Fibroblast of villous mesenchyme (primary cell): Measurements from ENCODE around the gene IFNAR1. TPM values are rescaled to one million over a fixed set of nuclear protein-coding genes. Genes with fewer than 3 reads are reported as not detected.
"Not testable (repeated sequence)": the region's sequence is repeated elsewhere in the genome, so short reads cannot be mapped to it uniquely, and the experiment has no call there.

Source experiments
- DNase-seq: peaks from one replicate; pipeline ENCODE4 v3.0.0-alpha.2; 2010; ENCODE audit warnings: low read depth
- H3K4me3 ChIP-seq: 2 replicates; pipeline ENCODE4 v1.5.1; 2011; ENCODE audit warnings: low read depth, mild to moderate bottlenecking, low read length
- CTCF ChIP-seq: IDR thresholded peaks from 2 replicates; pipeline ENCODE4 v1.5.1; 2012; ENCODE audit warnings: low read depth, mild to moderate bottlenecking, low read length; ENCODE audit not compliant: insufficient read depth
- total RNA-seq: library from RNA; depleted of rRNA; stranded (reverse); fragments of >200 nt; gene quantifications from 2 replicates; pipeline ENCODE4 v1.2.3, GENCODE V29; 2012

Gene IFNAR1
- total RNA-seq, 1 donor: 19.0 TPM

GRCh38 chr21:33355996-33356395 lies 31.2 kb downstream of the IFNAR1 start:
- DNase-seq: no peak
- no peak for TF ChIP-seq CTCF
- H3K4me3 ChIP-seq: no peak overlapping the region

- DNase-seq: no peak
- no peak overlapping the region for H3K4me3 ChIP-seq
- TF ChIP-seq CTCF: no peak
Measured at GRCh38 chr21:33357177-33357576, 32.4 kb downstream of the IFNAR1 start.

- no peak overlapping the region for H3K4me3 ChIP-seq
- no peak for TF ChIP-seq CTCF
- DNase-seq: no peak
Measured at GRCh38 chr21:33359446-33359845, 34.7 kb downstream of the IFNAR1 start.

- peak; percentile 53 for DNase-seq
- H3K4me3 ChIP-seq: no peak overlapping the region
- TF ChIP-seq CTCF: no peak
Measured at GRCh38 chr21:33360281-33360680, 35.5 kb downstream of the IFNAR1 start.

GRCh38 chr21:33360881-33361602 lies 36.3 kb downstream of the IFNAR1 start:
- peak; percentile 92 for TF ChIP-seq CTCF
- peak overlapping the region; percentile 39 for H3K4me3 ChIP-seq
- peak; percentile 76 for DNase-seq

GRCh38 chr21:33362044-33362555 lies 37.3 kb downstream of the IFNAR1 start:
- no peak overlapping the region for H3K4me3 ChIP-seq
- DNase-seq: no peak
- TF ChIP-seq CTCF: no peak

GRCh38 chr21:33363911-33364609 lies 39.3 kb downstream of the IFNAR1 start:
- DNase-seq, H3K4me3 ChIP-seq: not testable (repeated sequence)
